ENCODE results near the gene SULT1A1.

- TF ChIP-seq POLR2A (IDR thresholded peaks at IDR 0.05; ENCODE audit: control extremely low read depth in 1 of 2, low read depth in 2 of 2, low read length in 2 of 2) = no peak
- TF ChIP-seq POLR2AphosphoS5 (IDR thresholded peaks at IDR 0.05; ENCODE audit: low read depth, low read length) = no peak
- no peak for TF ChIP-seq CTCF (IDR thresholded peaks at IDR 0.05; ENCODE audit: control extremely low read depth in 1 of 3, insufficient read depth in 1 of 3, low read depth in 1 of 3, low read length in 3 of 3)
- TF ChIP-seq EZH2 (IDR thresholded peaks at IDR 0.05; ENCODE audit: low read depth, low read length, severe bottlenecking) = no peak
- TF ChIP-seq CBX5 (IDR thresholded peaks at IDR 0.05; ENCODE audit: low read depth, low read length) = no peak
- no peak for TF ChIP-seq JUN (IDR thresholded peaks at IDR 0.05; ENCODE audit: low read depth, low read length)
- TF ChIP-seq JUND (IDR thresholded peaks at IDR 0.05; ENCODE audit: low read length) = no peak
- no peak for TF ChIP-seq CTBP2 (IDR thresholded peaks at IDR 0.05; ENCODE audit: borderline replicate concordance, insufficient read depth, insufficient read length, low read length)
Measured at GRCh38 chr16:28569021-28569420, 40.8 kb downstream of the SULT1A1 start.

All from H1 (cell line).